Right atrium auricular region (tissue), 2 donors: ENCODE data around the gene PIGU. TPM values are rescaled to one million over a fixed set of nuclear protein-coding genes. Genes with fewer than 3 reads are reported as not detected.
A peak's percentile ranks its signal among the peaks of the same experiment; 100 is the strongest.

Experiments
- DNase-seq: peaks from one replicate; pipeline ENCODE4 v3.0.0-alpha.2; 2019; ENCODE audit warnings: low spot score
- H3K27ac ChIP-seq, 2 donors: fragments of 200-600 bp; sonication (generic); 1 replicate in 1 of 2; 2 replicates in 1 of 2; pipeline ENCODE4 v1.5.1; 2016 to 2019
- H3K27me3 ChIP-seq, 2 donors: fragments of 200-600 bp; sonication (generic); one replicate each; pipeline versions ENCODE4 v1.5.1 to v1.6.0; 2017 to 2019
- H3K36me3 ChIP-seq: fragments of 200-600 bp; sonication (generic); one replicate; pipeline ENCODE4 v1.5.1; 2016
- H3K4me1 ChIP-seq, 2 donors: fragments of 200-600 bp; sonication (generic); one replicate each; pipeline versions ENCODE4 v1.5.1 to v1.6.0; 2017 to 2019
- H3K4me3 ChIP-seq, 2 donors: fragments of 200-600 bp; sonication (generic); 1 replicate in 1 of 2; 2 replicates in 1 of 2; pipeline ENCODE4 v1.5.1; 2017 to 2019; ENCODE audit warnings: mild to moderate bottlenecking in 1 of 2, moderate library complexity in 1 of 2
- H3K9me3 ChIP-seq, 2 donors: fragments of 200-600 bp; sonication (generic); one replicate each; pipeline ENCODE4 v1.5.1; 2019
- total RNA-seq, 2 donors: library from RNA; depleted of rRNA; stranded (reverse); fragments of >200 nt; gene quantifications; one replicate each; pipeline ENCODE4 v1.1.0, GENCODE V29; 2016
- TF ChIP-seq, protein P1 (sequence below), 2 donors: fragments of 200-600 bp; sonication (generic); IDR thresholded peaks; one replicate each; pipeline ENCODE4 v1.5.1; 2019; ENCODE audit warnings: antibody characterized with exemption in 2 of 2

The PIGU gene
- total RNA-seq, 2 donors from 2014 or later: 16.6 to 17.7 TPM

DNA sequence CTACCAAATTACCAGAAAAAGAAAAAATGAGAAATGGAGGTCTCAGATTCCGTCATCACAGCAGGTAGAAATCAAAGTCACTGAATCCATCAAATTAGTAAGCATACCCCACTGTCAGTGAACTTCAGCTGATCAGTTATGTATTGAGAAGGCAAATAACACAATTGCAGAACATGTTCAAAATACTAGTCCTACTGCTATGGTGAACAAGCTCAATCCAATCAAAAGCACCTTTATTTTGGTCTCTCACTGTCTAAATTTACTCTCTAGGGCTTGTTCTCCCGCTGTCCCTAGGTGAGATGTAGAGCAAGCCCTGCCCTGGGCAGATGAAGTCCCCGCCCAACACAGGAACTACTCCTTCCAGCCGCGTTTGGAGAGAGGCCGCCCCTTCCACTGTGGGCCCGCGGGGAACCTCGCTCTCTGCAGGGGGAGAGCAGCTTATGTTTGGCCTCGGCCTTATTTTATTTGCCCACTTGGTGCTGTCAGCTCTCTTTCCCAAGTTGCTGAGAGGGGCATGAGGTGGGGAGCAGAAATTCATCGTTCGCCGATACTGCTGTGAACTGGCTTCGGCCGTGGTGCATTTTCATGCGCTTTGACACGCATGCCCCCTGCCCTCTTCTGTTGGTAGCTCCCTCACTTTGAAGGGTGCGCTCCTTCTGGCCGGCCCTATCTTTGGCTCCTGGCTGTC lies 132.6 kb downstream of the PIGU start:
- no peaks in the 10 kb centered on the region for H3K27me3 ChIP-seq
- no peaks in the 10 kb centered on the region for H3K9me3 ChIP-seq
- peak overlapping the region in 1 of 2 donors; percentile 22 for H3K4me3 ChIP-seq
- H3K36me3 ChIP-seq: peaks cover 28% of the 10 kb centered on the region
- TF ChIP-seq, protein P1, sequence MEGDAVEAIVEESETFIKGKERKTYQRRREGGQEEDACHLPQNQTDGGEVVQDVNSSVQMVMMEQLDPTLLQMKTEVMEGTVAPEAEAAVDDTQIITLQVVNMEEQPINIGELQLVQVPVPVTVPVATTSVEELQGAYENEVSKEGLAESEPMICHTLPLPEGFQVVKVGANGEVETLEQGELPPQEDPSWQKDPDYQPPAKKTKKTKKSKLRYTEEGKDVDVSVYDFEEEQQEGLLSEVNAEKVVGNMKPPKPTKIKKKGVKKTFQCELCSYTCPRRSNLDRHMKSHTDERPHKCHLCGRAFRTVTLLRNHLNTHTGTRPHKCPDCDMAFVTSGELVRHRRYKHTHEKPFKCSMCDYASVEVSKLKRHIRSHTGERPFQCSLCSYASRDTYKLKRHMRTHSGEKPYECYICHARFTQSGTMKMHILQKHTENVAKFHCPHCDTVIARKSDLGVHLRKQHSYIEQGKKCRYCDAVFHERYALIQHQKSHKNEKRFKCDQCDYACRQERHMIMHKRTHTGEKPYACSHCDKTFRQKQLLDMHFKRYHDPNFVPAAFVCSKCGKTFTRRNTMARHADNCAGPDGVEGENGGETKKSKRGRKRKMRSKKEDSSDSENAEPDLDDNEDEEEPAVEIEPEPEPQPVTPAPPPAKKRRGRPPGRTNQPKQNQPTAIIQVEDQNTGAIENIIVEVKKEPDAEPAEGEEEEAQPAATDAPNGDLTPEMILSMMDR (IDR thresholded peaks at IDR 0.05): no peak
- DNase-seq: no peak
- no peak overlapping the region for H3K27ac ChIP-seq
- H3K4me1 ChIP-seq: no peaks in the 10 kb centered on the region

DNA sequence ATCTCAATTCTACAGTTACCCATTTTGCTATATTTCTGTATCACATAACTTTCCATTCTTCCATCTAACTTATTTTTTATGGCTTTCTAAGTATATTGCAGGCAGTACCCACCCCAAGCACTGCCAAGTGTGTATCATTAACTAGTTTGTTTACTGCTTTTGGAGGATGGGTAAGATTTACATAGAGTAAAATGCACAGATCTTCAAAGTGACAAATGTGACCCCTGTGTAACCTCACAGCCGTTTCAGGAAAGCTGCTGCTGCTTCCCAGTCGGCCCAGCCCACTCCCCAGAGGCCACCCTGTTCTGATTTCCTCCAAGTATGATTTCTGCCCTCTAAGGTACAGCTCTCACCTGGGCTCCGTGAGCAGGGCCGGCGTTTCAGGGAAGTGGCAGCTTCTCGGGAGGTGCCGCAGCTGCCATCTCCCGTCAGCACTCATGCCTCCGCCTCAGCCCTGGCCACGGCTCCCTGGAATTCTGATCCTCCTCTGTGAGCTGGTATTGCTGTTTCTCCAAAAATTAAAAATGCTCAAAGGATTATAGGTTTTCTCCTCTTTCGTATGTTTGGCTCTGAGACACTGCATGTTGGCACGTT lies 133.3 kb downstream of the PIGU start:
- H3K36me3 ChIP-seq: peaks cover 28% of the 10 kb centered on the region
- DNase-seq: no peak
- no peak overlapping the region for H3K27ac ChIP-seq
- TF ChIP-seq, protein P1 (IDR thresholded peaks at IDR 0.05): no peak
- no peaks in the 10 kb centered on the region for H3K9me3 ChIP-seq
- H3K27me3 ChIP-seq: no peaks in the 10 kb centered on the region
- H3K4me1 ChIP-seq: no peaks in the 10 kb centered on the region
- no peak overlapping the region for H3K4me3 ChIP-seq

DNA sequence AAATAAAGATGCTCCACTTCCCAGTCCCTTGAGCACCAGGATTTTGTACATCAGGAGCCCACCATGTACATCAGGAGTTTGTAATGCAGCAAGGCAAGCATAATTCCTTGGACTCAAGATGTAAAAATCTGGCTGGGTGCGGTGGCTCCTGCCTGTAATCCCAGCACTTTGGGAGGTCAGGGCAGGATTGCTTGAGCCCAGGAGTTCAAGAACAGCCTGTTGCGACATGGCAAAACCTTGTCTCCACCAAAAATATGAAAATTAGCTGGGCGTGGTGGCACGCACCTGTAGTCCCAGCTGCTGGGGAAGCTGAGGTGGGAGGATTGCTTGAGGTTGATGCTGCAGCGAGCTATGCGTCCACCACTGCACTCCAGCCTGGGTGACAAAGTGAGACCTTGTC lies 134.5 kb downstream of the PIGU start:
- Histone ChIP-seq H3K27me3 (no peaks in the 10 kb centered on the region), H3K9me3 (no peaks in the 10 kb centered on the region), H3K36me3 (peaks cover 31% of the 10 kb centered on the region), H3K27ac (no peak overlapping the region), H3K4me3 (no peak overlapping the region), H3K4me1 (no peaks in the 10 kb centered on the region)
- DNase-seq: no peak
- TF ChIP-seq, protein P1 (IDR thresholded peaks at IDR 0.05): no peak

DNA sequence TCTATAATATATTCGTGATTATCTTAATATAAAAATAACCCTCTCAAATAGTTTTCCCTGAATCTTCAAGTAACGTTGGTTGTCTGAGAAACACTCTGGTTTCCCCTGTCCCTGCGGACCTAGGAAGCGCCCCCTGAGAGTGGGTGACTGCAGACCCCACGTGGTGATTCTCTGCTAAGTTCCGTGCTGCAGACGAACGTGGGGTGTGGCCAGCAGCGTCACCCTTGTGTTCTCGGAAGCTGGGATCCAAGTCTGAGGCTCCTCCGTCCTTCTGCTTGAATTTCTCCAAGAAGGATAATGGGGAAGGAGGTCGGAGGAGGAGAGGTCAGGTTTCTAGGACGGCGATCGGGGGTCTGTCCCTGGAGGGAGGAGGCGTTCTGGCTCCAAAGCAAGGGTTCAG lies 135.0 kb downstream of the PIGU start:
- DNase-seq: no peak
- Histone ChIP-seq H3K36me3 (peaks cover 36% of the 10 kb centered on the region), H3K27me3 (no peaks in the 10 kb centered on the region), H3K4me1 (no peaks in the 10 kb centered on the region), H3K9me3 (no peaks in the 10 kb centered on the region), H3K4me3 (no peak overlapping the region), H3K27ac (no peak overlapping the region)
- TF ChIP-seq, protein P1 (IDR thresholded peaks at IDR 0.05): no peak

DNA sequence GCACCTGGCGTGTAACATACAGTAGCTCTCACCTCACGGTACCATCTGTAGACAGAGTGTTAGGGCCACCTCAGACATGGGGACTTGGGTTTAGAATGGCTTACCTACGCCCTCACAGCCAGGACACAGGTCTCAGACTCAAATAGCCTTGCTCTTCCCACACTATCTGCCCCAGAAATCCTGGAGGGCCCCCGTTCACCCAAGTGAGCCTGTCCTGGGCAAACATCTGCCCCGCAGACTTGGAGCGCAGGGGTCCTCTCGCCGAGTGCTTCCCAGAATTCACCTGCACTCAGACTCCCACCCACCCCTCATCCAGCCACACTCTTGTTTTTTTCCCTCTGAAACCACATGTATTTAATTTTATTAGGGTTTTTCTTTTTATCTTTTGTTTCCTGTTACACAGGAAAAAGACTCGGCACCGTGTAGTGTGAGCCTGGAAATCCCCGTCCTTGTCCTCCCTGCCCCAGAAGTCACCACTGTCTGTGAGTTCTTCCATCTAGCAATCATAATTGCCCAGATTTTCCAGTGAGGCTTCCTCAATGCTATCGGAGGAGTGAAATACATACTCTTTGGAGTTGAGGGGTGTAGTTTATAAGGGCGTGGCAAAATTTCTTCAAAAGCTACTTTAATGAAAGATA lies 135.5 kb downstream of the PIGU start:
- H3K4me1 ChIP-seq: no peaks in the 10 kb centered on the region
- TF ChIP-seq, protein P1 (IDR thresholded peaks at IDR 0.05): no peak
- DNase-seq: no peak
- H3K36me3 ChIP-seq: peaks cover 40% of the 10 kb centered on the region
- no peak overlapping the region for H3K27ac ChIP-seq
- H3K4me3 ChIP-seq: no peak overlapping the region
- no peaks in the 10 kb centered on the region for H3K9me3 ChIP-seq
- no peaks in the 10 kb centered on the region for H3K27me3 ChIP-seq
